GM23248 (cell line): ENCODE measurements around the gene ABCA3.

Experiments used
- EZH2 ChIP-seq: fragments of 200-600 bp; sonication (generic); IDR thresholded peaks from 2 replicates; pipeline ENCODE4 v1.6.1; 2018; ENCODE audit warnings: antibody characterized with exemption, mild to moderate bottlenecking; ENCODE audit not compliant: insufficient read depth, poor library complexity, severe bottlenecking
- EZH2phosphoT487 ChIP-seq: fragments of 200-600 bp; sonication (generic); IDR thresholded peaks from 2 replicates; pipeline ENCODE4 v1.6.1; 2018; ENCODE audit warnings: antibody characterized with exemption, moderate library complexity, mild to moderate bottlenecking, low read depth; ENCODE audit not compliant: insufficient read depth

DNA sequence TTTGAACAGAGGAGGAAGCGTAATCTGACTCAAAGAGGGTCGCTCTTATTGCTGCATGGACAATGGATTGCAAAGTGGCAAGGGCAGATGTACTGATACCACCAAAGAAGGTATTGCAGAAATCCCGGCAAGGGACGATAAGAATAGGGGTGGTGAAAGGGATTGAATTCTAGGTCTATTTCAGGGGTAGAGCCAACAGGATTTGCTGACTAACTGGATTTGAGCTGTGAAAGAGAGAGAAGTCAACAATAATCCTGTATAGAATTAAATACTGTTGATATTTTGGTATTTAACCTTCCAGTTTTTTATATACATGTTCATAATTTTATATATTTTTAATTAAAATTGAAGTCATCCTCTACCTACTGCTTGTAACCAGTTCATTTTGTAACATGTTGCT, 19.4 kb upstream of the ABCA3 start:
- no peak for TF ChIP-seq EZH2
- no peak for TF ChIP-seq EZH2phosphoT487
